Omental fat pad (tissue), 4 donors: Measurements from ENCODE around the gene SREK1. TPM values are rescaled to one million over a fixed set of nuclear protein-coding genes. Genes with fewer than 3 reads are reported as not detected.
"Not testable (repeated sequence)": the region's sequence is repeated elsewhere in the genome, so short reads cannot be mapped to it uniquely, and the experiment has no call there.

Experiments used
- ATAC-seq: fragments of 150-250 bp; one replicate; pipeline ENCODE4 v1.9.1; 2016; ENCODE audit warnings: mild to moderate bottlenecking, moderate library complexity; ENCODE audit not compliant: low FRiP score
- DNase-seq: peaks from one replicate; pipeline ENCODE4 v3.0.0-alpha.2; 2019; ENCODE audit warnings: low spot score
- CTCF ChIP-seq, 3 donors: fragments of 450-650 bp; IDR thresholded peaks; one replicate each; pipeline ENCODE4 v1.5.1; 2016 to 2017; ENCODE audit warnings: antibody characterized with exemption in 3 of 3, mild to moderate bottlenecking in 3 of 3, moderate library complexity in 2 of 3
- total RNA-seq, 4 donors: library from RNA; depleted of rRNA; stranded (reverse); fragments of >200 nt; gene quantifications; one replicate each; pipeline ENCODE4 v1.1.0, GENCODE V29; 2016

The SREK1 gene
- total RNA-seq, 4 donors from 2014 or later, result 54.5 to 113 (median 90.5) TPM

GRCh38 chr5:66222455-66222854, 78.4 kb downstream of the SREK1 start:
- ATAC-seq (no peak), DNase-seq (no peak)
- TF ChIP-seq CTCF (IDR thresholded peaks at IDR 0.05), result no peak

GRCh38 chr5:66222896-66223295, 78.8 kb downstream of the SREK1 start:
- ATAC-seq, result not testable (repeated sequence)

GRCh38 chr5:66223637-66224036, 79.5 kb downstream of the SREK1 start:
- no peak for TF ChIP-seq CTCF (IDR thresholded peaks at IDR 0.05)
- DNase-seq, result no peak
- ATAC-seq, result no peak

More at GRCh38 chr5:66222896-66223295, 78.8 kb downstream of the SREK1 start:
- DNase-seq, result not testable (repeated sequence)

GRCh38 chr5:66224274-66224673, 80.2 kb downstream of the SREK1 start:
- ATAC-seq, result no peak

GRCh38 chr5:66224773-66225553, 80.9 kb downstream of the SREK1 start:
- TF ChIP-seq CTCF (IDR thresholded peaks at IDR 0.05), result no peak
- no peak for ATAC-seq
- DNase-seq, result no peak

More at GRCh38 chr5:66224274-66224673, 80.2 kb downstream of the SREK1 start:
- DNase-seq, result no peak
- TF ChIP-seq CTCF (IDR thresholded peaks at IDR 0.05), result no peak

GRCh38 chr5:66230551-66230950, 86.5 kb downstream of the SREK1 start:
- no peak for TF ChIP-seq CTCF (IDR thresholded peaks at IDR 0.05)
- DNase-seq (no peak), ATAC-seq (no peak)

GRCh38 chr5:66231508-66231907, 87.4 kb downstream of the SREK1 start:
- DNase-seq (no peak), ATAC-seq (no peak)
- no peak for TF ChIP-seq CTCF (IDR thresholded peaks at IDR 0.05)
